IMR-90 (cell line): ENCODE measurements around the gene MAML1.

Source experiments
- POLR2A ChIP-seq: IDR thresholded peaks from 2 replicates; pipeline ENCODE4 v1.6.1; 2012; ENCODE audit warnings: mild to moderate bottlenecking, low read depth, low read length
- TF ChIP-seq, protein P1 (sequence below): conservative IDR thresholded peaks from 2 replicates; pipeline ENCODE4 v1.5.1; 2012; ENCODE audit warnings: mild to moderate bottlenecking, low read depth, low read length, improper control_type of control experiment
- TF ChIP-seq, protein P2 (sequence below): fragments of 150-350 bp; IDR thresholded peaks from 2 replicates; pipeline ENCODE4 v1.6.1; 2016; ENCODE audit warnings: low read depth, mild to moderate bottlenecking, low read length, moderate library complexity, borderline replicate concordance

- TF ChIP-seq POLR2A = no peak
- TF ChIP-seq, protein P1, sequence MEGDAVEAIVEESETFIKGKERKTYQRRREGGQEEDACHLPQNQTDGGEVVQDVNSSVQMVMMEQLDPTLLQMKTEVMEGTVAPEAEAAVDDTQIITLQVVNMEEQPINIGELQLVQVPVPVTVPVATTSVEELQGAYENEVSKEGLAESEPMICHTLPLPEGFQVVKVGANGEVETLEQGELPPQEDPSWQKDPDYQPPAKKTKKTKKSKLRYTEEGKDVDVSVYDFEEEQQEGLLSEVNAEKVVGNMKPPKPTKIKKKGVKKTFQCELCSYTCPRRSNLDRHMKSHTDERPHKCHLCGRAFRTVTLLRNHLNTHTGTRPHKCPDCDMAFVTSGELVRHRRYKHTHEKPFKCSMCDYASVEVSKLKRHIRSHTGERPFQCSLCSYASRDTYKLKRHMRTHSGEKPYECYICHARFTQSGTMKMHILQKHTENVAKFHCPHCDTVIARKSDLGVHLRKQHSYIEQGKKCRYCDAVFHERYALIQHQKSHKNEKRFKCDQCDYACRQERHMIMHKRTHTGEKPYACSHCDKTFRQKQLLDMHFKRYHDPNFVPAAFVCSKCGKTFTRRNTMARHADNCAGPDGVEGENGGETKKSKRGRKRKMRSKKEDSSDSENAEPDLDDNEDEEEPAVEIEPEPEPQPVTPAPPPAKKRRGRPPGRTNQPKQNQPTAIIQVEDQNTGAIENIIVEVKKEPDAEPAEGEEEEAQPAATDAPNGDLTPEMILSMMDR = no peak
- TF ChIP-seq, protein P2, sequence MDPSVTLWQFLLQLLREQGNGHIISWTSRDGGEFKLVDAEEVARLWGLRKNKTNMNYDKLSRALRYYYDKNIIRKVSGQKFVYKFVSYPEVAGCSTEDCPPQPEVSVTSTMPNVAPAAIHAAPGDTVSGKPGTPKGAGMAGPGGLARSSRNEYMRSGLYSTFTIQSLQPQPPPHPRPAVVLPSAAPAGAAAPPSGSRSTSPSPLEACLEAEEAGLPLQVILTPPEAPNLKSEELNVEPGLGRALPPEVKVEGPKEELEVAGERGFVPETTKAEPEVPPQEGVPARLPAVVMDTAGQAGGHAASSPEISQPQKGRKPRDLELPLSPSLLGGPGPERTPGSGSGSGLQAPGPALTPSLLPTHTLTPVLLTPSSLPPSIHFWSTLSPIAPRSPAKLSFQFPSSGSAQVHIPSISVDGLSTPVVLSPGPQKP = no peak
These were observed 38.1 kb upstream of the MAML1 start for GRCh38 chr5:179694561-179694960.
